K562 (cell line): ENCODE results near the gene TMEM108. TPM values are rescaled to one million over a fixed set of nuclear protein-coding genes. Genes with fewer than 3 reads are reported as not detected.

Experiments
- ATAC-seq: fragments of 200-7000 bp; cut with Tn5 transposase; 3 replicates; pipeline ENCODE4 v1.9.1; 2020; ENCODE audit warnings: moderate library complexity
- BruUV-seq: library from RNA; stranded (reverse); fragments of 400-500 nt; replicated peaks from 2 replicates; lab custom pipeline; 2021; lab: Mats Ljungman, UMichigan
- CTCF ChIA-PET: fragments of 300-600 bp; formaldehyde crosslinking; extraction: SDS; loops from one replicate; lab custom pipeline; 2021; ENCODE audit warnings: low intra/inter-chr PET ratio; lab: Yijun Ruan, JAX
- POLR2A ChIA-PET: fragments of 300-600, 350-650 bp; sonication (Branson Sonifier 250); formaldehyde crosslinking; extraction: SDS; loops from one replicate; lab custom pipeline; 2021; ENCODE audit warnings: antibody characterized with exemption, inconsistent platforms; lab: Yijun Ruan, JAX
- DNase-seq, 4 experiments: peaks; one replicate each; pipeline versions ENCODE4 v3.0.0 to v3.0.0-alpha.2; 2011 to 2018; ENCODE audit warnings: low spot score in 3 of 4, mixed read lengths in 3 of 4; ENCODE audit errors: extremely low read depth in 1 of 4
- FAIRE-seq: peaks from 2 replicates; lab custom pipeline; 2011; peaks lifted over from hg19 to GRCh38; lab: Jason Lieb, UNC
- H2AFZ ChIP-seq: 2 replicates; pipeline ENCODE4 v1.6.0; 2011; ENCODE audit warnings: low read depth, low read length, control low read depth, inconsistent platforms
- H3K27ac ChIP-seq: fragments of 200-600 bp; 3 replicates; pipeline ENCODE4 v1.8.0; 2011; ENCODE audit warnings: low read depth, mild to moderate bottlenecking, control low read depth, inconsistent platforms, low read length, moderate library complexity, mixed read lengths; ENCODE audit errors: extremely low read depth
- H3K27me3 ChIP-seq, 2 experiments: fragments of 300-600 bp in 1 of 2; 2 replicates in 1 of 2; 3 replicates in 1 of 2; pipeline versions ENCODE4 v1.6.0 to v1.8.0; 2011; ENCODE audit warnings: inconsistent platforms in 2 of 2, low read length in 2 of 2, mild to moderate bottlenecking in 1 of 2, mixed read lengths in 1 of 2, moderate library complexity in 1 of 2; ENCODE audit not compliant: control insufficient read depth in 2 of 2, insufficient read depth in 2 of 2
- H3K36me3 ChIP-seq: fragments of 300-600 bp; 3 replicates; pipeline ENCODE4 v1.8.0; 2011; ENCODE audit warnings: mild to moderate bottlenecking, low read length, inconsistent platforms; ENCODE audit not compliant: control insufficient read depth, insufficient read depth
- H3K4me1 ChIP-seq, 2 experiments: fragments of 200-600 bp in 1 of 2; replicated peaks in 1 of 2; 2 replicates in 1 of 2; 3 replicates in 1 of 2; pipeline versions ENCODE4 v1.5.1 to v1.8.0; 2011; ENCODE audit warnings: inconsistent platforms in 2 of 2, low read length in 2 of 2, mild to moderate bottlenecking in 1 of 2, mixed read lengths in 1 of 2, moderate library complexity in 1 of 2; ENCODE audit not compliant: control insufficient read depth in 2 of 2, insufficient read depth in 2 of 2
- H3K4me2 ChIP-seq: 2 replicates; pipeline ENCODE4 v1.6.1; 2011; ENCODE audit warnings: low read length, control low read depth, inconsistent platforms, mixed read lengths; ENCODE audit not compliant: insufficient read depth
- H3K4me3 ChIP-seq: fragments of 200-600 bp; sonication (generic), shearing (Covaris generic); 2 replicates; pipeline ENCODE4 v1.5.1; 2016; ENCODE audit warnings: control low read depth, inconsistent platforms
- H3K79me2 ChIP-seq: fragments of 200-600 bp; 3 replicates; pipeline ENCODE4 v1.8.0; 2011; ENCODE audit warnings: low read length, inconsistent platforms; ENCODE audit not compliant: control insufficient read depth, insufficient read depth
- H3K9ac ChIP-seq, 2 experiments: 2 replicates each; pipeline versions ENCODE4 v1.6.0 to v1.6.1; 2011; ENCODE audit warnings: low read depth in 2 of 2, low read length in 2 of 2, control low read depth in 1 of 2, inconsistent platforms in 1 of 2, mild to moderate bottlenecking in 1 of 2, mixed read lengths in 1 of 2; ENCODE audit not compliant: insufficient read depth in 1 of 2
- H3K9me1 ChIP-seq: one replicate; pipeline ENCODE4 v1.6.0; 2011; ENCODE audit warnings: inconsistent platforms, mild to moderate bottlenecking, low read length, moderate library complexity; ENCODE audit not compliant: control insufficient read depth, insufficient read depth
- H3K9me3 ChIP-seq: replicated peaks from 2 replicates; pipeline ENCODE4 v1.5.1; 2011; ENCODE audit warnings: low read depth, low read length, inconsistent platforms; ENCODE audit not compliant: control insufficient read depth, insufficient read depth
- H4K20me1 ChIP-seq: replicated peaks from 2 replicates; pipeline ENCODE4 v1.6.1; 2011; ENCODE audit warnings: low read length, inconsistent platforms, mixed read lengths; ENCODE audit not compliant: control insufficient read depth, insufficient read depth
- ETV1 ChIP-seq: fragments of 450-650 bp; conservative IDR thresholded peaks from 2 replicates; pipeline ENCODE4 v1.6.1; 2016; ENCODE audit warnings: missing genetic modification characterization, control low read depth, low read depth, missing compliant biosample characterization
- FOXM1 ChIP-seq, 2 experiments: fragments of 450-650 bp in 1 of 2; sonication (generic) in 1 of 2; formaldehyde crosslinking in 1 of 2; IDR thresholded peaks; 2 replicates each; pipeline versions ENCODE4 v1.6.1 to v1.9.0; 2017 to 2022; ENCODE audit warnings: low read depth in 2 of 2, mild to moderate bottlenecking in 2 of 2, missing genetic modification reagents in 1 of 2, moderate library complexity in 1 of 2
- NFIX ChIP-seq: fragments of 250-450 bp; sonication (Bioruptor Pico); IDR thresholded peaks from 2 replicates; pipeline ENCODE4 v1.4.0; 2020; ENCODE audit warnings: low read depth, mild to moderate bottlenecking, moderate library complexity
- NR3C1 ChIP-seq: sonication (generic); formaldehyde crosslinking; IDR thresholded peaks from 2 replicates; pipeline ENCODE4 v1.8.1; 2022; ENCODE audit warnings: missing genetic modification reagents
- OTX1 ChIP-seq: fragments of 450-650 bp; formaldehyde crosslinking; IDR thresholded peaks from 2 replicates; pipeline ENCODE4 v1.4.0; 2022; ENCODE audit warnings: mild to moderate bottlenecking
- PRPF4 ChIP-seq: fragments of 200-400 bp; formaldehyde crosslinking; IDR thresholded peaks from one replicate; pipeline ENCODE4 v1.6.1; 2017; ENCODE audit warnings: low read length, low read depth, mild to moderate bottlenecking; ENCODE audit not compliant: insufficient read depth, poor library complexity, severe bottlenecking
- RBM15 ChIP-seq: fragments of 200-400 bp; formaldehyde crosslinking; IDR thresholded peaks from 2 replicates; pipeline ENCODE4 v1.6.1; 2018; ENCODE audit warnings: mild to moderate bottlenecking, low read length, moderate library complexity; ENCODE audit not compliant: insufficient read depth
- SRF ChIP-seq, 2 experiments: fragments of 250-450, 450-650 bp in 1 of 2; sonication (Bioruptor Pico) in 1 of 2; sonication (generic) in 1 of 2; formaldehyde crosslinking; IDR thresholded peaks; 2 replicates each; pipeline versions ENCODE4 v1.5.0 to v1.5.1; 2020 to 2022; ENCODE audit warnings: mild to moderate bottlenecking in 1 of 2, missing genetic modification reagents in 1 of 2
- STAT5A ChIP-seq: IDR thresholded peaks from 2 replicates; pipeline ENCODE4 v1.6.1; 2012; ENCODE audit warnings: low read length, inconsistent platforms, borderline replicate concordance
- TAF15 ChIP-seq: fragments of 200-400 bp; formaldehyde crosslinking; IDR thresholded peaks from 2 replicates; pipeline ENCODE4 v1.6.1; 2017; ENCODE audit warnings: mild to moderate bottlenecking, low read depth, low read length, moderate library complexity
- ZFP30 ChIP-seq: fragments of 250-450 bp; sonication (Bioruptor Pico); IDR thresholded peaks from 2 replicates; pipeline ENCODE4 v1.8.0; 2022; ENCODE audit warnings: moderate library complexity, mild to moderate bottlenecking, inconsistent platforms, borderline replicate concordance
- ZNF184 ChIP-seq: sonication (generic); formaldehyde crosslinking; IDR thresholded peaks from 2 replicates; pipeline ENCODE4 v1.5.0; 2020; ENCODE audit warnings: missing genetic modification reagents
- ZNF311 ChIP-seq: fragments of 250-450 bp; sonication (Bioruptor Pico); IDR thresholded peaks from 2 replicates; pipeline ENCODE4 v1.4.0; 2020; ENCODE audit warnings: mild to moderate bottlenecking, moderate library complexity
- ZNF584 ChIP-seq: fragments of 200-800 bp; sonication (Bioruptor generic); IDR thresholded peaks from 2 replicates; pipeline ENCODE4 v1.6.1; 2016; ENCODE audit warnings: low read depth, mild to moderate bottlenecking, missing genetic modification characterization, missing compliant biosample characterization
- WGBS: fragments of 100-300 bp; shearing (Covaris generic); methylation state at CpG from one replicate; pipeline ENCODE4 v1.1.6; 2016; ENCODE audit warnings: low coverage, mixed read lengths; ENCODE audit not compliant: insufficient coverage; ENCODE audit errors: missing lambda C conversion rate; 5-methylcytosine and 5-hydroxymethylcytosine counted together
- in situ Hi-C: fragments of 300-500 bp; cut with MboI; formaldehyde crosslinking; loops from 4 replicates; pipeline ENCODE4 v1.15.0; 2018; ENCODE audit warnings: inconsistent platforms, mixed read lengths
- intact Hi-C: fragments of 100-400 bp; cut with micrococcal nuclease; formaldehyde crosslinking; loops from 2 replicates; pipeline ENCODE4 v1.14.2; 2022
- polyA plus RNA-seq, 8 experiments: library from polyadenylated mRNA; depleted of rRNA in 4 of 8; stranded (reverse) in 5 of 8; unstranded in 3 of 8; fragments of >200 nt; fragmentation: Nextera tagmentation in 2 of 8; fragmentation: Illumina TruSeq in 1 of 8; extraction: Ambion mirVana in 2 of 8; extraction: Trizol in 1 of 8; gene quantifications; 2 replicates each; pipeline versions ENCODE4 v1.2.1 to v1.2.3, GENCODE V29; 2011 to 2014; ENCODE audit warnings: inconsistent platforms in 1 of 8, missing spikeins in 1 of 8
- total RNA-seq, 7 experiments: library from RNA; depleted of rRNA in 6 of 7; stranded (reverse); fragments of >200 nt in 6 of 7; fragmentation: Illumina TruSeq in 2 of 7; extraction: Trizol in 2 of 7; gene quantifications; 2 replicates each; pipeline versions ENCODE4 v1.2.1 to v1.2.3, GENCODE V29; 2011 to 2021; ENCODE audit warnings: low replicate concordance in 1 of 7
- TF ChIP-seq, protein P1 (sequence below): IDR thresholded peaks from 3 replicates; pipeline ENCODE4 v1.6.1; 2011; ENCODE audit warnings: borderline replicate concordance, mild to moderate bottlenecking, moderate library complexity; ENCODE audit not compliant: insufficient read length; ENCODE audit errors: extremely low read depth
- TF ChIP-seq, protein P2 (sequence below): sonication (generic); formaldehyde crosslinking; IDR thresholded peaks from 2 replicates; pipeline ENCODE4 v1.8.1; 2022; ENCODE audit warnings: missing genetic modification reagents

The TMEM108 gene
- total and polyA plus RNA-seq, 9 of the 15 experiments (the other 6 are each of a cell fraction or from before 2014, with no cell fraction given): 0.65 to 11.1 (median 3.4) TPM

DNA sequence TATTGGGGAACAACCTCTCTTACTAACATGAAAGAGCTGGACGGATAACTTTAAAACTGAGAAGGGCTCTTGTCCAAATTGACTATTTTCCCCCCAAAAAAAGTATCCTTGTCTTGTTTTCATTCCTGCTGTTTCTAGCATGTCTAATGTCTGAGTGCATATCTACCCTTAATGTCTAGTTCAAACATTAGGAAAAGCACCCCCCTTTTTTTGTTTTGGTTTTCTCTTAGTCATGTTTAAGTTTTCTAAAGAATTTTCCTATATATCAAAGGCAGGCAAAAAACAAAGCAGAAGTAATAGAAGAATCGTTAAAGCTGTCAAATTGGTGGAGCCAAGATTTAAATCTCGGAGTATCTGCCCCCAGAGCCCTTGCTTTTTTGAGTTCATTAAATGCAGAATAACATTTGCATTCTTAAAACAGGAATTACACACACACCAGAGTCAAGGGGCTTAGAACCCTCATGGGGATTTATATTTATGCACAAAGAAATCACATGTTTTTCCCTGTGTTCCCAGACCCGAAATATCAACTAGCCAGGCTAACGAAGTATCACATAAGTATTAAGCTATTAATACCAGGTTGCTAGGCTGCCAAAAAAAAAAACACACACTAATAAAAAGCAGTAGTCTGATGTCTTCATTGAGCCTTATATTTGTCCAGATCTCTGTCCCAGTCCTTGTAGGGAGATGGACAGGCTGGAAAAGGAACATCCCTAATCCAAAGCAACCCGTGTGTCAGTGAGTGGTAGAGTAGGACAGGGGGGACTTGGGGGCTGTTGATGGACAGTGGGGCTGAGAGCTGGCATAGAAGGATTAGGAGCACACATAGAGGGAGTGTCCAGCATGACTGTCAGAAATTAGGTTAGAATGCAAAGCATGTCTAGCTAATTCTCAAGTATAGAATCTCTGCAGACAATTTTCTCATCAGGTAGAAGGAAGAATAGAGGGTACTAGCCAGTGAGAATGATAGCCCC, 258.0 kb downstream of the TMEM108 start:
- no peaks in the 10 kb centered on the region for H3K4me1 ChIP-seq
- H3K9me3 ChIP-seq: no peaks in the 10 kb centered on the region
- H3K9me1 ChIP-seq: no peaks in the 10 kb centered on the region
- ATAC-seq (no peak), FAIRE-seq (no peak), DNase-seq (no peak)
- in situ Hi-C loops: no loop called here
- CTCF ChIA-PET: no interaction called here
- no peaks in the 10 kb centered on the region for H4K20me1 ChIP-seq
- 18% methylated on average over 6 of the region's 6 CpGs for WGBS
- H3K36me3 ChIP-seq: no peaks in the 10 kb centered on the region
- POLR2A ChIA-PET: no interaction called here
- BruUV-seq: no TSS peak
- H3K79me2 ChIP-seq: no peaks in the 10 kb centered on the region
- intact Hi-C loops: no loop called here
- H3K4me2 ChIP-seq: no peak overlapping the region
- H3K27me3 ChIP-seq: no peaks in the 10 kb centered on the region
- no peak overlapping the region for H3K4me3 ChIP-seq
- no peak overlapping the region for H2AFZ ChIP-seq
- no peak overlapping the region for H3K9ac ChIP-seq
- no peak overlapping the region for H3K27ac ChIP-seq
- no peak for TF ChIP-seq ZFP30 (CRISPR knock-in tag)
- TF ChIP-seq ZNF184 (CRISPR knock-in tag): no peak
- TF ChIP-seq, protein P1, sequence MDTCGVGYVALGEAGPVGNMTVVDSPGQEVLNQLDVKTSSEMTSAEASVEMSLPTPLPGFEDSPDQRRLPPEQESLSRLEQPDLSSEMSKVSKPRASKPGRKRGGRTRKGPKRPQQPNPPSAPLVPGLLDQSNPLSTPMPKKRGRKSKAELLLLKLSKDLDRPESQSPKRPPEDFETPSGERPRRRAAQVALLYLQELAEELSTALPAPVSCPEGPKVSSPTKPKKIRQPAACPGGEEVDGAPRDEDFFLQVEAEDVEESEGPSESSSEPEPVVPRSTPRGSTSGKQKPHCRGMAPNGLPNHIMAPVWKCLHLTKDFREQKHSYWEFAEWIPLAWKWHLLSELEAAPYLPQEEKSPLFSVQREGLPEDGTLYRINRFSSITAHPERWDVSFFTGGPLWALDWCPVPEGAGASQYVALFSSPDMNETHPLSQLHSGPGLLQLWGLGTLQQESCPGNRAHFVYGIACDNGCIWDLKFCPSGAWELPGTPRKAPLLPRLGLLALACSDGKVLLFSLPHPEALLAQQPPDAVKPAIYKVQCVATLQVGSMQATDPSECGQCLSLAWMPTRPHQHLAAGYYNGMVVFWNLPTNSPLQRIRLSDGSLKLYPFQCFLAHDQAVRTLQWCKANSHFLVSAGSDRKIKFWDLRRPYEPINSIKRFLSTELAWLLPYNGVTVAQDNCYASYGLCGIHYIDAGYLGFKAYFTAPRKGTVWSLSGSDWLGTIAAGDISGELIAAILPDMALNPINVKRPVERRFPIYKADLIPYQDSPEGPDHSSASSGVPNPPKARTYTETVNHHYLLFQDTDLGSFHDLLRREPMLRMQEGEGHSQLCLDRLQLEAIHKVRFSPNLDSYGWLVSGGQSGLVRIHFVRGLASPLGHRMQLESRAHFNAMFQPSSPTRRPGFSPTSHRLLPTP: no peak
- no peak for TF ChIP-seq ETV1 (tag)
- no peak for TF ChIP-seq TAF15
- TF ChIP-seq SRF (CRISPR knock-in tag; IDR thresholded peaks at IDR 0.05): no peak
- no peak for TF ChIP-seq NR3C1 (CRISPR knock-in tag)
- no peak for TF ChIP-seq PRPF4
- no peak for TF ChIP-seq STAT5A
- no peak for TF ChIP-seq NFIX (CRISPR knock-in tag)
- no peak for TF ChIP-seq ZNF584 (CRISPR knock-in tag)
- TF ChIP-seq ZNF311 (CRISPR knock-in tag): no peak
- TF ChIP-seq FOXM1 (IDR thresholded peaks at IDR 0.05; ENCODE audit: low read depth): no peak
- TF ChIP-seq FOXM1 (CRISPR knock-in tag; IDR thresholded peaks at IDR 0.05; ENCODE audit: low read depth): no peak
- TF ChIP-seq, protein P2, sequence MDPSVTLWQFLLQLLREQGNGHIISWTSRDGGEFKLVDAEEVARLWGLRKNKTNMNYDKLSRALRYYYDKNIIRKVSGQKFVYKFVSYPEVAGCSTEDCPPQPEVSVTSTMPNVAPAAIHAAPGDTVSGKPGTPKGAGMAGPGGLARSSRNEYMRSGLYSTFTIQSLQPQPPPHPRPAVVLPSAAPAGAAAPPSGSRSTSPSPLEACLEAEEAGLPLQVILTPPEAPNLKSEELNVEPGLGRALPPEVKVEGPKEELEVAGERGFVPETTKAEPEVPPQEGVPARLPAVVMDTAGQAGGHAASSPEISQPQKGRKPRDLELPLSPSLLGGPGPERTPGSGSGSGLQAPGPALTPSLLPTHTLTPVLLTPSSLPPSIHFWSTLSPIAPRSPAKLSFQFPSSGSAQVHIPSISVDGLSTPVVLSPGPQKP (CRISPR knock-in tag): no peak
- TF ChIP-seq RBM15: no peak
- TF ChIP-seq OTX1 (CRISPR knock-in tag): no peak
